IMR-90 (cell line): ENCODE results near the gene PTCD2. TPM values are rescaled to one million over a fixed set of nuclear protein-coding genes. Genes with fewer than 3 reads are reported as not detected.

ENCODE experiments used
- ATAC-seq: fragments of 200-7000 bp; cut with Tn5 transposase; 2 replicates; pipeline ENCODE4 v1.9.1; 2020; ENCODE audit warnings: low read depth, mild to moderate bottlenecking, moderate library complexity
- BruUV-seq: library from RNA; stranded (reverse); fragments of 400-500 nt; replicated peaks from 2 replicates; lab custom pipeline; 2021; lab: Mats Ljungman, UMichigan
- CTCF ChIA-PET: fragments of 300-600 bp; formaldehyde crosslinking; extraction: SDS; loops from one replicate; lab custom pipeline; 2021; ENCODE audit warnings: antibody characterized with exemption; lab: Yijun Ruan, JAX
- POLR2A ChIA-PET: fragments of 300-600 bp; sonication (Branson Sonifier 250); formaldehyde crosslinking; loops from one replicate; lab custom pipeline; 2022; ENCODE audit warnings: antibody characterized with exemption; ENCODE audit not compliant: unreplicated experiment; lab: Charles Lee
- DNase-seq: peaks from one replicate; pipeline ENCODE4 v3.0.0; 2013
- H2AFZ ChIP-seq: replicated peaks from 2 replicates; pipeline ENCODE3; 2013; ENCODE audit warnings: low read length, mild to moderate bottlenecking; ENCODE audit not compliant: poor library complexity
- H2AK5ac ChIP-seq: 2 replicates; pipeline ENCODE4 v1.6.1; 2013; ENCODE audit warnings: low read depth, low read length, inconsistent platforms
- H2AK9ac ChIP-seq: replicated peaks from 2 replicates; pipeline ENCODE3; 2013; ENCODE audit warnings: mild to moderate bottlenecking, low read depth, low read length, moderate library complexity; ENCODE audit not compliant: poor library complexity
- H2BK120ac ChIP-seq: 2 replicates; pipeline ENCODE4 v1.6.1; 2013; ENCODE audit warnings: low read depth, low read length, inconsistent platforms
- H2BK15ac ChIP-seq: 3 replicates; pipeline ENCODE4 v1.6.1; 2013; ENCODE audit warnings: low read depth, low read length, inconsistent platforms
- H2BK20ac ChIP-seq: 2 replicates; pipeline ENCODE4 v1.6.1; 2013; ENCODE audit warnings: low read depth, mild to moderate bottlenecking, inconsistent platforms, low read length, moderate library complexity
- H2BK5ac ChIP-seq: 2 replicates; pipeline ENCODE4 v1.6.1; 2013; ENCODE audit warnings: mild to moderate bottlenecking, low read depth, low read length, inconsistent platforms; ENCODE audit not compliant: poor library complexity, severe bottlenecking
- H3K14ac ChIP-seq: replicated peaks from 2 replicates; pipeline ENCODE4 v1.6.1; 2013; ENCODE audit warnings: low read depth, low read length, inconsistent platforms
- H3K18ac ChIP-seq: 2 replicates; pipeline ENCODE4 v1.6.1; 2013; ENCODE audit warnings: low read depth, low read length, control low read depth
- H3K23ac ChIP-seq: 2 replicates; pipeline ENCODE4 v1.6.1; 2013; ENCODE audit warnings: low read depth, low read length, inconsistent platforms
- H3K27ac ChIP-seq: 2 replicates; pipeline ENCODE4 v1.5.1; 2013; ENCODE audit warnings: mild to moderate bottlenecking, control low read depth, low read length; ENCODE audit not compliant: insufficient read depth
- H3K27me3 ChIP-seq: 2 replicates; pipeline ENCODE4 v1.6.1; 2013; ENCODE audit warnings: low read length; ENCODE audit not compliant: control insufficient read depth, insufficient read depth
- H3K36me3 ChIP-seq: 2 replicates; pipeline ENCODE4 v1.6.1; 2013; ENCODE audit warnings: low read length, mixed read lengths; ENCODE audit not compliant: control insufficient read depth, insufficient read depth
- H3K4ac ChIP-seq: 2 replicates; pipeline ENCODE4 v1.6.1; 2013; ENCODE audit warnings: low read depth, low read length, inconsistent platforms
- H3K4me1 ChIP-seq: 2 replicates; pipeline ENCODE4 v1.6.1; 2013; ENCODE audit warnings: low read length, mixed read lengths; ENCODE audit not compliant: control insufficient read depth, insufficient read depth
- H3K4me2 ChIP-seq: 2 replicates; pipeline ENCODE4 v1.6.1; 2013; ENCODE audit warnings: low read depth, mild to moderate bottlenecking, control low read depth, low read length, moderate library complexity
- H3K4me3 ChIP-seq: 2 replicates; pipeline ENCODE4 v1.5.1; 2013; ENCODE audit warnings: low read depth, mild to moderate bottlenecking, control low read depth, low read length, moderate library complexity; ENCODE audit not compliant: insufficient read depth
- H3K56ac ChIP-seq: 2 replicates; pipeline ENCODE4 v1.6.1; 2013; ENCODE audit warnings: low read length, inconsistent platforms; ENCODE audit not compliant: insufficient read depth; ENCODE audit errors: extremely low read depth
- H3K79me1 ChIP-seq, 2 experiments: 2 replicates each; pipeline ENCODE4 v1.6.1; 2013; ENCODE audit warnings: low read length in 2 of 2, inconsistent platforms in 1 of 2, low read depth in 1 of 2
- H3K9ac ChIP-seq: 2 replicates; pipeline ENCODE4 v1.6.1; 2013; ENCODE audit warnings: low read depth, low read length, control low read depth
- H3K9me1 ChIP-seq: 2 replicates; pipeline ENCODE4 v1.6.1; 2013; ENCODE audit warnings: low read length, inconsistent platforms; ENCODE audit not compliant: insufficient read depth
- H3K9me3 ChIP-seq: 2 replicates; pipeline ENCODE4 v1.6.1; 2013; ENCODE audit warnings: low read length; ENCODE audit not compliant: control insufficient read depth, insufficient read depth
- H4K20me1 ChIP-seq: 2 replicates; pipeline ENCODE4 v1.6.1; 2013; ENCODE audit warnings: low read length, inconsistent platforms; ENCODE audit not compliant: insufficient read depth
- H4K5ac ChIP-seq: 2 replicates; pipeline ENCODE4 v1.6.1; 2013; ENCODE audit warnings: mild to moderate bottlenecking, low read depth, low read length, control low read depth
- H4K8ac ChIP-seq, 2 experiments: 2 replicates each; pipeline ENCODE4 v1.6.1; 2013; ENCODE audit warnings: low read depth in 2 of 2, low read length in 2 of 2, control low read depth in 1 of 2, inconsistent platforms in 1 of 2
- H4K91ac ChIP-seq: 2 replicates; pipeline ENCODE4 v1.6.1; 2013; ENCODE audit warnings: low read depth, low read length, inconsistent platforms; ENCODE audit not compliant: insufficient read depth
- ELK1 ChIP-seq: fragments of 150-350 bp; IDR thresholded peaks from 2 replicates; pipeline ENCODE4 v1.6.1; 2016; ENCODE audit warnings: low read depth, mild to moderate bottlenecking, low read length, moderate library complexity, borderline replicate concordance
- FOS ChIP-seq: fragments of 150-350 bp; IDR thresholded peaks from 2 replicates; pipeline ENCODE4 v1.6.1; 2016; ENCODE audit warnings: low read depth, low read length
- MXI1 ChIP-seq: IDR thresholded peaks from 2 replicates; pipeline ENCODE4 v1.6.1; 2012; ENCODE audit warnings: low read depth, mild to moderate bottlenecking, low read length, moderate library complexity, borderline replicate concordance
- POLR2A ChIP-seq: IDR thresholded peaks from 2 replicates; pipeline ENCODE4 v1.6.1; 2012; ENCODE audit warnings: mild to moderate bottlenecking, low read depth, low read length
- RCOR1 ChIP-seq: IDR thresholded peaks from 2 replicates; pipeline ENCODE4 v1.6.1; 2012; ENCODE audit warnings: mild to moderate bottlenecking, low read length, improper control_type of control experiment; ENCODE audit not compliant: insufficient replicate concordance
- RFX5 ChIP-seq: IDR thresholded peaks from 2 replicates; pipeline ENCODE4 v1.8.0; 2012; ENCODE audit warnings: low read depth, mild to moderate bottlenecking, low read length, moderate library complexity
- WGBS, 2 experiments: methylation state at CpG; one replicate each; pipeline versions ENCODE4 v1.1.5 to v1.1.7; 2013; ENCODE audit warnings: missing lambda C conversion rate in 2 of 2; ENCODE audit not compliant: insufficient read length in 1 of 2; ENCODE audit errors: extremely low coverage in 2 of 2; 5-methylcytosine and 5-hydroxymethylcytosine counted together
- dilution Hi-C: fragments of 300-500 bp; cut with HindIII; formaldehyde crosslinking; loops from one replicate; pipeline ENCODE4 v1.14.3; 2018; ENCODE audit warnings: low sequenced_read_pairs; ENCODE audit not compliant: unreplicated experiment
- in situ Hi-C: fragments of 300-500 bp; cut with MboI; formaldehyde crosslinking; loops from 3 replicates; pipeline ENCODE4 v1.14.3; 2019; ENCODE audit warnings: low sequenced_read_pairs, inconsistent platforms, mixed read lengths
- intact Hi-C: fragments of 100-400 bp; cut with micrococcal nuclease; formaldehyde crosslinking; loops from 2 replicates; pipeline ENCODE4 v1.10.0; 2022
- polyA plus RNA-seq, 3 experiments: library from polyadenylated mRNA; depleted of rRNA; stranded (reverse); fragments of >200 nt; gene quantifications; 2 replicates each; pipeline ENCODE4 v1.2.3, GENCODE V29; 2012; ENCODE audit warnings: low replicate concordance in 1 of 3
- total RNA-seq: library from RNA; depleted of rRNA; stranded (reverse); fragments of >200 nt; gene quantifications from 2 replicates; pipeline ENCODE4 v1.2.3, GENCODE V29; 2012

The PTCD2 gene
- total and polyA plus RNA-seq, 2 of the 4 experiments (the other 2 are of a cell fraction) = 6.5 to 9.9 TPM

GRCh38 chr5:72291601-72292000 lies 28.6 kb upstream of the PTCD2 start:
- TF ChIP-seq FOS = no peak
- TF ChIP-seq ELK1 = no peak
- TF ChIP-seq RCOR1 = no peak
- TF ChIP-seq POLR2A = no peak
- no peak for TF ChIP-seq MXI1
- no peak for TF ChIP-seq RFX5
- no peak overlapping the region for H3K4me3 ChIP-seq
- CTCF ChIA-PET = interaction anchor here (1.6 kb wide), 1 partner anchor 46 kb away, joined by 3 read pairs; no protein-coding TSS in a partner anchor

More at GRCh38 chr5:72291601-72292000, 28.6 kb upstream of the PTCD2 start:
- no peak overlapping the region for H3K9ac ChIP-seq
- H2AK9ac ChIP-seq = no peak overlapping the region
- H3K18ac ChIP-seq = no peak overlapping the region
- no peak overlapping the region for H2AK5ac ChIP-seq
- intact Hi-C loops = no loop called here
- no peak for DNase-seq
- 100% methylated on average over 1 of the region's 3 CpGs; no CpG with 5 or more reads in 1 of the 2 experiments for WGBS, 2 experiments
- no peaks in the 10 kb centered on the region for H3K9me3 ChIP-seq
- H2BK20ac ChIP-seq = no peak overlapping the region
- no peak for ATAC-seq
- H2AFZ ChIP-seq = no peak overlapping the region
- no peak overlapping the region for H3K4ac ChIP-seq
- H4K5ac ChIP-seq = no peak overlapping the region
- no peak overlapping the region for H3K4me2 ChIP-seq
- no peak overlapping the region for H2BK5ac ChIP-seq
- H2BK120ac ChIP-seq = no peak overlapping the region
- no peak overlapping the region for H3K14ac ChIP-seq
- no peak overlapping the region for H4K91ac ChIP-seq
- in situ Hi-C loops = no loop called here
- H3K4me1 ChIP-seq = no peaks in the 10 kb centered on the region; the same call in 1 of the 2 replicates
- peaks cover 3% of the 10 kb centered on the region; the same call in 1 of the 2 replicates for H3K9me1 ChIP-seq
- dilution Hi-C loops = no loop called here
- H4K8ac ChIP-seq = no peak overlapping the region
- no peaks in the 10 kb centered on the region for H3K27me3 ChIP-seq
- no TSS peak for BruUV-seq
- H4K20me1 ChIP-seq = no peaks in the 10 kb centered on the region
- H3K23ac ChIP-seq = no peak overlapping the region
- H2BK15ac ChIP-seq = no peak overlapping the region
- POLR2A ChIA-PET = no interaction called here
- peaks cover 6 to 22% of the 10 kb centered on the region in 2 experiments; a peak in 3 of 4 replicates for H3K79me1 ChIP-seq
- H3K36me3 ChIP-seq = peaks cover 3% of the 10 kb centered on the region; the same call in 1 of the 2 replicates
- no peak overlapping the region for H3K27ac ChIP-seq
- H3K56ac ChIP-seq = no peak overlapping the region
